ENCODE data around the gene SPPL3.
"Not testable (repeated sequence)": the region's sequence is repeated elsewhere in the genome, so short reads cannot be mapped to it uniquely, and the experiment has no call there.

Gene SPPL3

DNA sequence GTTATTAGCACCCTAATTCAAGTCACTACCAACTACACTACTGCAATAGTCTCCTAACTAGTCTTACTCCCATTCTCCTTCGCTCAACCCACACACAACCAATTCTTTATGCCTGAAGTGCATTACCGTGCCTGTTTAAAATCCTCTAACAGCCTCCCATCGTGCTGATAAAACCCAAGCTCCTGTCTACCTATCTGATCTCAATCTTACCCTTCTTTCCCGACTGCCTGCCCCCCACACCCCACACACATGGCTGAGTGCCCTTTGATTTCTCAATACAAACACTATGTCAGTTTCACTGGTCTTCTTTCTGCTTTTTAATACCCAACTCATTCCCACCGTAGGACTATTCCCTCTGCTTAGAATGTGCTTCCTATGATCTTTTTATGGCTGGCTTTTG is 59.9 kb downstream of the SPPL3 start:
- DNase-seq (ENCODE audit: low read depth in 2 of 2) = no peak

DNA sequence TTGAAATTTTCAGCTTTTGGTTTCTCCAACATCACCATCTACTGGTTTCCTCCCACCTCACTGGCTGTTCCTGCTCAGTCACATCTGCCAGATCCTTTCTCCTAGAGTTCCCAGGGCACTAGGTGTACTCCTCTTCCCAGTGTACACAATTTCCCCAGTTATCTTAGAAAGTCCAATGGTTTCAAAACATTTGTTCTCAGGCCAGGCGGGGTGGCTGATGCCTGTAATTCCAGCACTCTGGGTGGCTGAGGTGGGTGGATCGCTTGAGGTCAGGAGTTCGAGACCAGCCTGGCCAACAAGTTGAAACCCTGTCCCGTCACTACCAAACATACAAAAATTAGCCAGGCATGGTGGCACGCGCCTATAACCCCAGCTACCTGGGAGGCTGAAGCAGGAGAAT is 60.7 kb downstream of the SPPL3 start:
- no peak for DNase-seq (ENCODE audit: low read depth in 2 of 2)

DNA sequence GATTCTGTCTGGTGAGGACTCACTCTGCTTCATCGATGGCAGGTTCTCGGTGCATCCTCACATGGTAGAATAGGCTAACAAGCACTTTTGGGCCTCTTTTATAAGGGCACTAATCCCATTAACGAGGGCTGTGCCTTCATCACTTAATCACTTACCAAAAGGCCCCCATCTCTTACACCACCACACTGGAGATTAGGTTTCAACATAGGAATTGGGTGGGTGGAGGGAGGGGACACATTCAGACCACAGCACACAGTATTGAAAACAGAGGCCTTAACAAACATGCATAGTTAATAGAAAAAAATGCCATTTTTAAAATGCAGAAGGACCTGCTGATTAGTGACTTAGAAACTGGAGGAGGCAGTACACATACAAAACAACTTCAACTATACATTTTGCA is 61.6 kb downstream of the SPPL3 start:
- no peak for DNase-seq (ENCODE audit: low read depth in 2 of 2)

DNA sequence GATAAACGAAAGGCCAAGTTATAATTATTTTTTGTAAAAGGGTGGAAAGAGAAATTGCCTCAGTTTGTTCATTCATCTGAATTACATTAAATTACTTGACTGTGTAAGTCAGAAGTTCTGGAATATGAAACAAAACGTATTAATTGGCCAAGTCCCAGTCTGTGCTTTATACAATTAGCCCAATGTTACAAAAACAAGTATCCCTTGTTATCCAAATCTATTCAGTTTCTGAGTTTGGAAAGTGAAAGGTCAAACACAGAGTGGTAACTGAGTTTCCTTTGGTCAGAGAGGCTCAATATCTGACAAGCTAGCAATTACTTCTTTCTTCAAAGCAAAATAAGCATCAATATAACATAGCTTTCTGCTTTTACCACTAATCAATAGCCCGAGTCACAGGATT is 62.6 kb downstream of the SPPL3 start:
- DNase-seq (ENCODE audit: low read depth in 2 of 2) = no peak

DNA sequence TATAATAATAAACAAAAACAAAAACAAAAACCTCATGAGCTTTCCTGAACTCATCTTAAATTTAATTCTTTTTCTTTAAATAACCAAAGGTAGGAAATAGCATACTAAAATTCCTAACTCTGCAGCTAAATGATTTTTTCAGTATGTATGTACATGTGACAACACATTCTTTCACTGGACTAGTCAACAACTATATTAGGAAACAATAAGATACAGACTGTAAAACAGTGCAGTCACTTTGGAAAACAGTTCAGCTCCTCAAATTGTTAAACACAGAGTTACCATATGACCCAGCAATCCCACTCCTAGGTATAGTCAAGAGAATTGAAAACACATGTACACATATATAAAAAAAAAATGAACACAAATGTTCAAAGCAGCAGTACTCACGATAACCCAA is 64.7 kb downstream of the SPPL3 start:
- DNase-seq (ENCODE audit: low read depth in 2 of 2) = no peak

DNA sequence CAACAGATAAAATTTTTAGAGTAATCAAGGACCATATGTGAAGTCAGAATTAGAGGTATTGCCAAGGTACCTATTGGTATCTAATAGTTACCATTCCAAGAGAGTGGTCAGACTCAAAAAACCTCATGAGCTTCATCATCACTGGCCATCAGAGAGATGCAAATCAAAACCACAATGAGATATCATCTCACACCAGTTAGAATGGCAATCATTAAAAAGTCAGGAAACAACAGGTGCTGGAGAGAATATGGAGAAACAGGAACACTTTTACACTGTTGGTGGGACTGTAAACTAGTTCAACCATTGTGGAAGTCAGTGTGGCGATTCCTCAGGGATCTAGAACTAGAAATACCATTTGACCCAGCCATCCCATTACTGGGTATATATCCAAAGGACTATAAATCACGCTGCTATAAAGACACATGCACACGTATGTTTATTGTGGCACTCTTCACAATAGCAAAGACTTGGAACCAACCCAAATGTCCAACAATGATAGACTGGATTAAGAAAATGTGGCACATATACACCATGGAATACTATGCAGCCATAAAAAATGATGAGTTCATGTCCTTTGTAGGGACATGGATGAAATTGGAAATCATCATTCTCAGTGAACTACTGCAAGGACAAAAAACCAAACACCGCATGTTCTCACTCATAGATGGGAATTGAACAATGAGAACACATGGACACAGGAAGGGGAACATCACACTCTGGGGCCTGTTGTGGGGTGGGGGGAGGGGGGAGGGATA is 65.4 kb downstream of the SPPL3 start:
- DNase-seq (ENCODE audit: low read depth in 2 of 2) = not testable (repeated sequence)

DNA sequence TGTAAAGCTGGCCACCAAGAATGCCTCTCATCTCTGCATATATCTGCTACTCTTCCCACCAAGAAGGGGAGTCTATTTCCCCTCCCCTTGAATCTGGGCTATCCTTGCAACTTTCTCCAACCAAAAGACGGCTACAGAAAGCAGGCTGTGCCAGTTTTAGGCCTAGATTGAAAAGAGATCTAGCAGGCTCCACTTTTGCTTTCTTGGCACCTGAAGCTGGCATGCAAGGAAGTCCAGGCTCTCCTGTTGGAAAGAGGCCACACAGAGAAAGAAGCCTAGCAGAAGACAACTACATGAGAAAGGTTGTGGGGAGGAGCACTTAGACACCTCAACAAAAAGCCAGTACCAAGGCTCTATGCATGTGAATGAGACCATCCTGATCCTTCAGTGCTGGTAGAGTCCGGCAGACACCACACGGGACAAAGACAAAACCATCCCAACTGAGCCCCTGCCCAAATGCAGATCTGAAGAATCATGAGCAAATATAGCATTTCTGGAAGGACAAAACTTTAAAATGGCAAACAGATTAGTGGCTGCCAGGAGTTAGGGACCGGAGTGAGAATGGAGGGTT is 68.0 kb downstream of the SPPL3 start:
- DNase-seq (ENCODE audit: low read depth in 2 of 2) = no peak

DNA sequence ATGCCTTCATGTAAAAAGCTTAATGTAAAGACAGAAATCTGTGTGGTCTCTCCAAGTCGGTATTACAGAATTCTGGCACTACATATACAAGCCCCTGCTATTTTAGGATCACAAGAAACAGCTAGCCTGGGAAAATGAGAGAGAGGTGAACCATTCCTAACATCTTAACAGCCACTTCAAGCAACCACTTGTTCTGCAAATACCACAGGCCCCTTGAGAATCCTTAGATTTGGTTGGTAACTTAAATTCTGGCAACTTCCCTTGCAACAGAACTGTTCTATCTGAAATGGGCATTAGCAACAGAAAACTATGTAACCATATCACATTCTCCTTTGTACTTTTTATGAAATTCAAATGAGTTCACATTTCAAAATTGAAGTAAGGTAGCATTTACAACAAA is 68.5 kb downstream of the SPPL3 start:
- no peak for DNase-seq (ENCODE audit: low read depth in 2 of 2)

DNA sequence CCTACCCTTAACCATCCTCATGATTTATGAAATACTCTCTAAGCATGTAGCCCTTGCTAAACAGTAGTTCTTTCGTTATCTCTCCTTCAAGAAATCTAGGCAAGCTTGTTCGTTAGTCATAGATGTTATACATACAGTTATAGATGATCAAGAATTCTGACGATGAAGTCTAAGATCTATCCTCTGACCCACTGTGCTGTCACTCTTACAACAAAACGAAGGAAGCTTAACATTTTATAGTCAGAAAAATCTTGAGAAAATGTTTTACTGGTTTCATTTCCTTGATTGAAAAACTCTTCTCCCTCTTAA is 68.9 kb downstream of the SPPL3 start:
- DNase-seq (ENCODE audit: low read depth in 2 of 2) = no peak

DNA sequence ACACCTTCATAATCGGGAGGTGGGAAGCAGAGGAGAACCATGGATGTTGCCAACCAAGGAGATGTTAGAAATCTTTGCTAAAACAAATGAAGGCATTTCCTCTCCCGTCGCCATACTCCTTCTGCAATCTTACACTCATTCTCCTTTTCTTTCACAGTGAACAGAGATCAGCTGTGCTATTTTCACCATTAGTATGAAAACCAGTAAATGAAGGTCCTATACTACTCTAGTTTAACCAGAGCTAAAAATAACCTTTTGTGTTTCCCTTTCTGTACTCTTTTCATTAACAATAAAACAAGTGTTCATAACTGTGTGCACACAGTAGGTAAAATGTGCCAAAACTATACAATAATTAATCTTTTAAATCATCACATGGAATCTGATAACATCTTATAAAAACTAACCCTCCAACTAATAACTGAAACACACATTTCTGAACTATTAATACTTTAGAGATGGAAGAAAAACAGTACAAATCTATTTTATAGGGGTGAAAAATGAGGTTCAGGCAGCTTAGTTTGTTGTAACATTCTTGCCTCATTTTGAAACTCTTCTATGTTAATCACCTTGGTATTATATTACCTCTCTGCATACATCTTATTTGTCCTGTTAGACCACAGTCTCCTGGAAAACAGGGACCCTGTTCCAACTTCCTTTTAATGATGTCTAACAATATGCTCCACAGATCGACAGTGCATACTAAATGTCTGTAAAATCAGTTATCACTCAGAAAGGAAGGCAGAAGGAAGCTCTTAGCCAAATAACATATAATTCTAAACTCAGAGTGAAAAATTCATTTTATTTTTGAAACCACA is 69.5 kb downstream of the SPPL3 start:
- no peak for DNase-seq (ENCODE audit: low read depth in 2 of 2)

DNA sequence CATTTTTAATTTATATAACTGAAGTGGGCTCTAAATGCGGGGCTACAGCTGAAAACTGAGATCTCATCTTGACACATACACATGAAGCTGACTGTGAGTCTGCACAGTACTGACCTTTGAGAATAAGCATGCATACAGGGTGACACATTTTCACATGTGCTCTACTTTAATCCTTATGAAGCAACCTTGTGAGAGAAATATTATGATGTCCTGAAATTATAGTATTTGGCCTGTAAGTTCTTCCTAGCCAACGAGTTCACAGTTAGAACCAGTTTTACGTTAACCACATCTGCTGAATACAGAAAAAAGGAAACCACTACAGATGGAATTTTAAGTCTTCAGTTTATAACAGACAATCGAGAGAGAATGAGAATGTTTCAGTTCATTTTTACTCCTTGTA is 70.3 kb downstream of the SPPL3 start:
- no peak for DNase-seq (ENCODE audit: low read depth in 2 of 2)

DNA sequence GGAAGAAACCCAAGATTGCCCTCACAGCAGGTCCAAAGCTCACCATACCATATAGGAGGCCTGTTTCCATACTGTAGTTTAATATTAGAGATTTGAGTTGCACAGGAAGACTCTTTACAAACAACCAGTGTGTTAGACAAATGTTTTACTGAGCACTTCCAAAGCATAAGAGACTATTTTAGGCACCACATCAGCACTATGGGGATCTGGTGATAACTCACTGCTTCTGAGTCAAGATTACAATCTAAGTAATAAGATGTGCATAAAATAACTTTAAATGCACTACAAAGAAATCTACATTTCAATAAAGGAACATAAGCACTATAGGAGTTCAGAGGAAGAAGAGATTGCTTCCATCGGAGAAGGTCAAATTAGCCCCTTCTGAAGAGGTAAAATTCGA is 71.4 kb downstream of the SPPL3 start:
- no peak for DNase-seq (ENCODE audit: low read depth in 2 of 2)

DNA sequence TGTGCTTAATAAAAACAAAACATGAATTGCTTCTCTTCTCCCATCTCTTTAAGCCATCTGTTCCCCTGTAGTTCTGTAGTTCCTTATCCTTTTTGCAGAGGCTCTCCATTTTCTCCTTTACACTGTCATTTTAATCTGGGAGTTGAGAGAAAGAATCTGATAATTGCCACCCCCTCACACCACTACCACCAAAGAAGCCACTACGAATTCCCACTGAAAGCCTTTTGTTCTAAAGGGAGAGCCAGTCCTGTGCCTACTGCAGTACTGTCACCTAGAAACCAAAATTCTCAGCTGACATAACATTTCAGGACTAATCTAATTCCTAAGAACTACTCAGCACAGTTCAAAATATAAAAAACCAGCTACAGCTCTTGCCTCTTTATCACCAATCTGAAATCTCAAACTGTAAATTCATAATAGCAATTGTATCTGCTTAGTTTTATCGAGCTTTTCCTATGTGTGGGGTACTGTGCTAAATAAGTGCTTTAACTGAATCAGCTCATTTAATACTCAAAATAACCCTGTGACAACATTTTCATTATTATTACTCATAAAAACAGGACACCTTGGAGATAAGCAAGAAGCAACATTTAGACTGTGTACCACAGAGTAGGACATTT is 72.4 kb downstream of the SPPL3 start:
- DNase-seq (ENCODE audit: low read depth in 2 of 2) = no peak

DNA sequence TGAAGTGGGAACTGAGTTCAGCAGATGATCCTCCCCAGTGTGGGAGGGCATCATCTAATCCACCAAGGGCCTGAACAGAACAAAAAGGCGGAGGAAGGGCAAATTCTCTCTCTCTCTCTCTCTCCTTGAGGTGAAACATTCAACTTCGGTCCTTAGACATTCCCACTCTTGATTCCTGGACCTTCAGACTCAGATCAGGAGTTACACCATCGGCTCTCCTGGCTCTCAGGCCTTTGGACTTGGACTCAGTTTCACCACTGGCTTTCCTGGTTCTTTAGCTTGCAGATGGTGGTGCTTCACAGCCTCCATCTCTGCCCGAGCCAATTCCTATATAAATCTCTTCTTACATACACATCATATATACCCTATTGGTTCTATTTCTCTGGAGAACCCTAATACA is 73.2 kb downstream of the SPPL3 start:
- no peak for DNase-seq (ENCODE audit: low read depth in 2 of 2)

DNA sequence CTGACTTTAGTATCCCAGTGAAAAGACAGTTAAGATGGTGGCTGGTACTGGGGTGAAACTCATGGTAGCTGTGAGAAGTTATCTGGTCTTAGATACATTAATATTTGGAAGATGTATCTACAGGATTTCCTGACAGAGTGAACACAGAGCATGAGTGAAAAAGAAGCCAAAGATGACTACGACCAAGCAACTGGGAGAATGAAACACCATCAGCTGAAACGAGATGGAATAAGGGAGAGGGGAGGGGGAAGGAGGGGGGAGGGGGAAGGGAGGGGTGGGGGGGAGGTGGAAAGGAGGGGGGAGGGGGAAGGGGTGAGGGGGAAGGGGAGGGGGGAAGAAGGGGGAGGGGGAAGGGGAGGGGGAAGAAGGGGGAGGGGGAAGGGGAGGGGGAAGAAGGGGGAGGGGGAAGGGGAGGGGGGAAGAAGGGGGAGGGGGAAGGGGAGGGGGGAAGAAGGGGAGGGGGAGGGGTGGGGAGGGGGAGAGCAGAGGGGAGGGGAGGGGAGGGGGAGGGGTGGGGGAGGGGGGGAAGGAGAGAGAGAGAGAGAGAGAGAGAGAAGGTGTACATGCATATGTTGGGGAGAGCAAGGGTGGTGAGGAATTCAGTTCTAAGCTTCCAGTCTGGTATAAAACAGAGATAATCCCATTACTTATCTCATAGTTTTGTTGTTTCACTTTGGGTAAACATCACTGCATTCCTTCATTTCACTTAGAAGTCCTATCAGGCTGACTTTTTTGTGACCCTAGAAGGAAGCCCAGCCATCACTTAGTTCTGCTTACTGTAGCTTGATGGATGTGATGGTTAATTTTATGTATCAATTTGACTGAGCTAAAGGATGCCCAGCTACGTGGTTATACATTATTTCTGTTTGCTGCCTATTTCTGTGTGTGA is 73.9 kb downstream of the SPPL3 start:
- no peak for DNase-seq (ENCODE audit: low read depth in 2 of 2)

DNA sequence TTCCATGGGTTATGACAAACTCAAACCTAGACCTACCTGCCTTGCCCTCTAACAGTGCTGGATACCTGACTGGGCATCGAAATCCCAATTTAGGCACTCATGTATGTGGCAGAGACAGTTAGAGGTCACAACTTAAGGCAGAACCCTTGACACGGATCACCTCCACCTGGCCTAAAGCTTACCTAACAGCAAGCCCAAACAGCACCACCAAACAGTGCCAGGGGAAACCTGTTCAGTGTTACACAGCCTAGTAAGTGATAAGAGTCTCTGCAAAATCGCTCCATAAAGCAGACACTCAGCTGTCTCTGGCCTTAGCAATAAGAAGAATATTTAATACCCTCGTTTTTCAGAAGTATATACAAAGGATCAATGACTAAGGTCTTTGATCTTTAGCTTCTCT is 77.8 kb downstream of the SPPL3 start:
- DNase-seq (ENCODE audit: low read depth in 2 of 2) = no peak

DNA sequence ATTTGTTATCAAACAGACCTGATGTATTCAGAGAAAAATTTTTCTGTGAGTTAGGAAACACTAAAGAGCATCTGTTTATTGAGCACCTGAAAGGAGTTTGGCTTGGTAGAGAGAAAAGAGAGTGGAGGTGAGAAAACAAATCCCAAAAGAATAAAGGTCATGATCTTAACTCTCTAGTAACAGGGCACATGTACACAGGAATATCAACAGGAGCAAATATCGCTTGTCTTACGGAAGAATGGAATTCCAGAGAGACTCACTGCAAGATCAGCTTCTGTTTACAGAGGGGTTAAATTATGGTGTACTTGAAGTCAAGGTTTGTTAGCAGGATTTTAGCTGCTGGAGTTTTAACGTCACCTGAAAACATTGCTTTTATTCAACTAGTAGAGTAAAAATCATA is 78.8 kb downstream of the SPPL3 start:
- no peak for DNase-seq (ENCODE audit: low read depth in 2 of 2)

DNA sequence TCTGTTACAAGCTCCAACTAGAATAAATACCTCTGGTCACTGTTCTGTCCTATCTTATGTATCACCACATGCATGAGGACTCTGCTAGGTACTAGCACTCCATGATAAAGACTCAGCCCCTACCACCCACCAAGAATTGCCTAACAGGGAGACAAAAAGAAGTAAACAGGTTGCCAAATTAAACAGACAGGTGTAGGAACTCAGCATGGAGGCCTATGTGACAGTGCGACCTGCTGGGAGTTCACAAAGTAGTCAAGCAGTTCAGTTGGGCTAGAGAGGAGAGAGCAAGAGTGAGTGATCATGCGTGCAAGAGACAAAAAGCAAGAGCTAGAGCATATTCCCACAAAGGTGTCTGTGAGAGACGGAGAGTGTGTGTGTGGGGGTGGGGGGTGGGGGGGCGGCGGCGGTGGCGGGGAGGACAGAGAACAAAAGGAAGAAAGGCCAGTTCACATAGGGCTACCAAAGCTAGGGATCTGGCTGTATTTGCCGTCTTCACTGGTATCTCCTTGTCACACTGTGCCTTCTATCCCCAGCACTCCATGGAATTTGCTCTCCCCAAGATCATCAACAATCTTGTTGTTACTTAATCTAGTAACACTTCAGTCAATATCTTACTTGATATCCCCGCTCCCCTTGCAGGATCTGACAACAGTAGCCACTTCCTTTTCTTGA is 81.2 kb downstream of the SPPL3 start:
- no peak for DNase-seq (ENCODE audit: low read depth in 2 of 2)

DNA sequence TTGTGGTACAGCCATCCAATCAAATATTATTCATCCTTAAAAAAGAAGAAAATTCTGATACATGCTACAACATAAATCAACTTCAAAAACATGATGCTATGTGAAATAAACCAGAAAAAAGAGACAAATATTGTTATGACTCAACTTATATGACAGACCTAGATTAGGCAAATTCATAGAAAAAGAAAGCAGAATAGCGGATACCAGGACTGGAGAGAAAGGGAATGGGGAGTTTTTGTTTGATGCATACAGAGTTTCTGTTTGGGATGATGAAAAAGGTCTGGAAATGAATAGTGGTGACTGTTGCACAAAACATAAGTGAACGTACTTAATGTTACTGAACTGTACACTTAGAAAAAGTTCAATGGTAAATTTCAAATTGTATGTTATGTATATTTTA is 82.3 kb downstream of the SPPL3 start:
- DNase-seq (ENCODE audit: low read depth in 2 of 2) = no peak

DNA sequence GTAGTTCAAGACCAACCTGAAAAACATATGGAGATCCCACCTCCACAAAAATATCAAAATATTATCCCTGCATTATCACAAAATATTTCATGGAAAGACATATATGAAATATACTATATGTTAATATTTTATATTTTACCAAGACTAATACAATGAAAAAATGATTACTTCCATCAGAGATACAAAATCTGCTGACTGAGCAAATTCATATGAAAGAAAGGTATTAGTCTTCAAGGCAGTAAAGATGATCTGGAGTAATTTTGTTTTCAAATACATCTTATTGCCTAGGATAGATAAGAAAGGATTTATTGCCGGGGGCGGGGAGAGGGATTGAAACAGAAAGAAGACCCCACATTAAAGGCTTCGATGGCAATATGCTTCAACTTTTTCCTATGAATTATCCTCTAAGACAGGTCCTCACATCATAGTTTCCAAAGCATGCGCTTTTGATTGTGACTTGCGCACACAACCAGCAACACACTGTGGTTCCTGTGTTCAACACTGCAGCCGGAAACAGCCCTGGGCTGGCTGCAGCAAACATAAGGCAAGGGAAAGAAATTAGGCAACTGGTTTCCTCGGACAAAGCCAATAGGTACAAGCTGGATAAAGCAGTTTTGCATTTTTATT is 83.2 kb downstream of the SPPL3 start:
- no peak for DNase-seq (ENCODE audit: low read depth in 2 of 2)

DNA sequence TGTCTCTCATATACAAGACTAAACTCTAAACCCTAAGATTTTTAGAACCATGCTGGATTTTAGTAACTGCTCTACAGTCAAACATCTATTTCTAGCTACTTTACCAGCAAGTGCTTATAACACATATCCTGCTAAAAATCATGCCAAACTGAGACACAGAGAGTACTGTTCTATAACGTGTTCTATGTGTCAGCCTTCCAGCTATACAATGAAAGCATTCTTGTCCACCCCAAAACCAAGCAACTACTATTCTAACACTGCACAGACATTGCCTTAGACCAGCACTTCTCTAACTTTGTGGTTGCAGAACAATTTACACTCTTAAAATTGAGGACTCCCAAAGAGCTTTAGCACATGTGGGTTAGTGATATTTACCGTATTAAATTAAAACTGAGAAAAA is 85.7 kb downstream of the SPPL3 start:
- no peak for DNase-seq (ENCODE audit: low read depth in 2 of 2)

All from stimulated activated CD4-positive, alpha-beta T cell treated with anti-CD3 and anti-CD28 coated beads, Interleukin-1b, Interleukin-23, amount 100 ng/mL, for 1 hour (primary cell).